Stimulated activated naive CD8-positive, alpha-beta T cell treated with anti-CD3 and anti-CD28 coated beads, Interleukin-15, Interleukin-2, amounts not matched to agents 100 ng/mL and 50 ng/mL, for 24 hours (primary cell): ENCODE data around the gene TBC1D10A.

Source experiments
- H3K27ac Mint-ChIP-seq: one replicate; pipeline ENCODE4 v1.8.0; 2021; ENCODE audit warnings: mild to moderate bottlenecking, mixed read lengths
- H3K27me3 Mint-ChIP-seq: one replicate; pipeline ENCODE4 v1.8.0; 2021; ENCODE audit warnings: mixed read lengths
- H3K36me3 Mint-ChIP-seq: one replicate; pipeline ENCODE4 v1.8.0; 2021; ENCODE audit warnings: low read depth, mixed read lengths
- H3K4me1 Mint-ChIP-seq: one replicate; pipeline ENCODE4 v1.8.0; 2021; ENCODE audit warnings: low read depth, mixed read lengths
- H3K4me3 Mint-ChIP-seq: one replicate; pipeline ENCODE4 v1.8.0; 2021; ENCODE audit warnings: mild to moderate bottlenecking, mixed read lengths
- H3K9me3 Mint-ChIP-seq: one replicate; pipeline ENCODE4 v1.8.0; 2021; ENCODE audit warnings: mixed read lengths

TBC1D10A gene

DNA sequence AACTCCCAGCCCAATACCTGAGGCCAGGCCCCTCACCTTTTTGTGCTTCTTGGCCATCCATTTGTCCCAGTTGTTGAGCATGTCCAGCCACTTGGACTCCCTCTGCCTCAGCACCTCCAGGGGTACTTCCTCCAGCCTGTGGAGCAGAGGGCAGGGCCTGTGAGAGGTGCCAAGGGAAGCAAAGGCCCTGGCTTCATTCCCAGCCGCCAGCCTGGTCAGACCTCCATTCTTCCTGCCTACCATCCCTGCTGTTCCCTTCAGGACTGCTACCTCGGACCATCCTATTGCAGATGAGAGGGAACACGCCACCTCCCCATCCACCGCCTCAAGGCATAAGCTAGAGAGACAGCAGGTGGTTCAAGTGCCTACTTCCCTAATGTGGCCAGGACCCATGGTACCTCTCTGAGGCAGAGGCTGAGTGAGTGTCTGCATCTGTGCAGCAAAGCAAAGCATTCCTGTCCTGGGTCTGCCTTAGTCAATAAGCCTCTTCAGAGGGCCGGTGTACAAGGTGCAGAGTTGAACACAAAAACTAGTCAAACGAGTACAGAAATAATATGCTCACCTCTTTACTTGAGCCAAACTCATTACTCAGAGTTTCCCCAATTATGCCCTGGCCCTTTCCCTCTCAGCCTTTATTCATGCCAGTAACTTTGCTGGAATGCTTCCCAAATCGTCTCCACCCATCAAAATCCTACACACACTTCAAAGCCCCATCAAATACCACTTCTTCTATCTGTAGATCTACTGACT is 22.1 kb downstream of the TBC1D10A start:
- Mint-ChIP-seq H3K27ac (peak overlapping the region; percentile 78), H3K27me3 (no peaks in the 10 kb centered on the region), H3K9me3 (no peaks in the 10 kb centered on the region), H3K36me3 (peaks cover 10% of the 10 kb centered on the region), H3K4me1 (peaks cover 96% of the 10 kb centered on the region), H3K4me3 (peak overlapping the region; percentile 70)

DNA sequence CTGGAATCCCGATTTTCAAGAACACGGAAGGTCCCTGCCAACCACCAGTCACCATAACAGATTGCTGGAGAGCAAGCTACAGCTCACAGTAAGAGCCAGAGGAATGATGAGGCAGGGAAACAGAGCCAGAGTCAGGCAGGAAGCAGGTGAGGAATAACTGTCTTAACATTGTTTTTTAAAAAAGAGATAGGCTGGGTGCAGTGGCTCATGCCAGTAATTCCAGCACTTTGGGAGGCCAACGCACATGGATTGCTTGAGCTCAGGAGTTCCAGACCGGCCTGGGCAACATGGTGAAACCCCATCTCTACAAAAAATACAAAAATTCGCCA is 24.0 kb downstream of the TBC1D10A start:
- Mint-ChIP-seq H3K36me3 (peaks cover 10% of the 10 kb centered on the region), H3K4me1 (peaks cover 94% of the 10 kb centered on the region)

DNA sequence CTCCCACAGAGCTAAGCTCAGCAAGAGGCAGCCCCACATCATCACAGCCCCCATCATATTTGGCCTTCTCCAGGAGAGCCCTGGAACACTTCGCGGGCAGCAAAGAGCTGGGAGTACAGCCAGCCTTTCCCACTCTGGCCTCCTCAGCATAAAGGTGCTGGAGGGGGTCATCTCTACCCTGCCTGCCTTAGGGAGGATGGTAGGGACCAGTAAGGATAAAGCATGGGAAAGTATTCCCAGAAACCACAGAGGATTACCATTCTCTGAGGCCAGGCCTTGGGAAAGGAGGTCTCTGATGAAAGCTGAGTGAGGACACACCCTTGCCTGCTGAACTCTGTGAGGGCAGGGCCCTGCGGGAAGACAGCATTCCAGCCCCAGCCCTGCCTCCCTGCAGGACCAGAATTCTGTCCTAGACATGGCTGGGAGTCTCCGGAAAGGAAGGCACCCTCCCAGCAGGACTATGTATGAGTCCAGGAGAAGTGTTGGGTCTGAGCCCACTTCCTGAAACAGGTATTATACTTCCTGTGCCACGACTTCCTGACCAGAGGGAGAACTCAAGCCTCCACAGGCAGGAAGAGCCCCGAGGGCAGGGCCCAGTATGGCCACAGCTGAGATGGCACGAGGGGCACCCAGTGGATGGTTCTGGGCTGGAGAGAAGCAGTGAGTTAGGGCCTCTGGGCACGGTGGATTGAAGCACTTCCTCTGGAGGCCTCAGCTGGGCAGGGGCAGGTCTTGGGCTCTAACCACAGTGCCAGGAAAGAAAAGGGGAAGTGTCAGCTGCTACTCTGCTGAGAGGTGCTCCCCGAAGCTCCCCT is 24.5 kb downstream of the TBC1D10A start:
- H3K27me3 Mint-ChIP-seq, result no peaks in the 10 kb centered on the region
- peaks cover 13% of the 10 kb centered on the region for H3K36me3 Mint-ChIP-seq
- no peak overlapping the region for H3K4me3 Mint-ChIP-seq
- peaks cover 96% of the 10 kb centered on the region for H3K4me1 Mint-ChIP-seq
- H3K27ac Mint-ChIP-seq, result peak overlapping the region; percentile 93
- no peaks in the 10 kb centered on the region for H3K9me3 Mint-ChIP-seq

More for the DNA sequence above, 24.0 kb downstream of the TBC1D10A start:
- peak overlapping the region; percentile 93 for H3K27ac Mint-ChIP-seq
- no peaks in the 10 kb centered on the region for H3K27me3 Mint-ChIP-seq
- no peaks in the 10 kb centered on the region for H3K9me3 Mint-ChIP-seq
- H3K4me3 Mint-ChIP-seq, result no peak overlapping the region

DNA sequence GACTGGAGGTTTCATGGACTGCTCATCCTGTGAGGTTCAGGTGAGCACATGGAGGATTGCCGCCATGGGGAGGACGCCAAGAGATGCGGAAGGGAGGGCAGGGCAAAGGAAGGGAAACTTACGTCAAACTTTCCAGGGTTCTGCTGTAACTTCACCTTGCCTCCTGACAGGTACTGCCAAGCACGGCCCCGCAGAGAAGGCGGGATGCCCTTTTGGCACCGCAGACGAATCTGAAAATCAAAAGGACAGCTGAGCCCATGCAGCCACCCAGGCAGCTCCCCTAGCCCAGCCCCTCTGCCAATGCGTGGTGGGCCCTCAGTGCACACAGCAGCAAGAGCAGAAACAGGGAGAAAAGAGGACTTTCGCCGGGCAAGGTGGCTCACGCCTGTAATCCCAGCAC is 27.4 kb downstream of the TBC1D10A start:
- Mint-ChIP-seq H3K9me3 (no peaks in the 10 kb centered on the region), H3K27ac (no peak overlapping the region), H3K36me3 (peaks cover 15% of the 10 kb centered on the region), H3K4me1 (peaks cover 84% of the 10 kb centered on the region), H3K27me3 (no peaks in the 10 kb centered on the region), H3K4me3 (no peak overlapping the region)

DNA sequence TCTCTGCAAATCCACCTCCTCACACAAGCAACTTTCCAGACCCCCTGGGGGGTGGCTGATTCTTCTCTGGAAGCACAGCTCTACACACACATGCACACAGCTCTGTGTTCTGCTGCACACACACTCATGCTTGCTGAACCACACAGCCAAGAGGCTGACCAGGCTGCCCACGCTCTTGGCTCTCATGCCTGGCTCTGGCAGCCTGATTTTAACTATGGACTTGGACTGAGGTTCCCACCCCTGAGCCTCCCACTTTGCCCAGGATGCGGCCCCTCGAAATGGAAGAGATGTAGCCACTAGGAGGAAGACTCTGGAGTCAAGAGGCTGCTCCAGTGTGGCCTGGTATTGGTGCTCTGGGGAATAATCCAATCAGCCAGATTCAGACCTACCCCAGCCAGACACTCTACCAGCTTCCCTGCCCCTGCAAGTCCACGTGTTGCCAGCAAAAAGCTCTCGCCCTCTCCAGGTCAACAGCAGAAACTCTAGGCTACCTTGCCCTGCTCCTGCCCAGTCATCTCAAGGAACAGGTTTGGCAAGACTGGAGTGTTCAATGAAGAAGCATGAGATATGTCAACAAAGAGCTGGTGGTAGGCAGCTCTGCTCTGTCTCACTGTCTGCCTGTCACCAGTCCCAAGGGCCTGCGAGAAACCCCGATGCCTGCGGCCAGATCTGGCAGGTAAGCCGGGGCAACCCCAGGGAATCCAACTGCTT is 28.6 kb downstream of the TBC1D10A start:
- Mint-ChIP-seq H3K9me3 (no peaks in the 10 kb centered on the region), H3K36me3 (peaks cover 22% of the 10 kb centered on the region), H3K27ac (peak overlapping the region; percentile 14), H3K27me3 (no peaks in the 10 kb centered on the region), H3K4me3 (no peak overlapping the region), H3K4me1 (peaks cover 73% of the 10 kb centered on the region)

DNA sequence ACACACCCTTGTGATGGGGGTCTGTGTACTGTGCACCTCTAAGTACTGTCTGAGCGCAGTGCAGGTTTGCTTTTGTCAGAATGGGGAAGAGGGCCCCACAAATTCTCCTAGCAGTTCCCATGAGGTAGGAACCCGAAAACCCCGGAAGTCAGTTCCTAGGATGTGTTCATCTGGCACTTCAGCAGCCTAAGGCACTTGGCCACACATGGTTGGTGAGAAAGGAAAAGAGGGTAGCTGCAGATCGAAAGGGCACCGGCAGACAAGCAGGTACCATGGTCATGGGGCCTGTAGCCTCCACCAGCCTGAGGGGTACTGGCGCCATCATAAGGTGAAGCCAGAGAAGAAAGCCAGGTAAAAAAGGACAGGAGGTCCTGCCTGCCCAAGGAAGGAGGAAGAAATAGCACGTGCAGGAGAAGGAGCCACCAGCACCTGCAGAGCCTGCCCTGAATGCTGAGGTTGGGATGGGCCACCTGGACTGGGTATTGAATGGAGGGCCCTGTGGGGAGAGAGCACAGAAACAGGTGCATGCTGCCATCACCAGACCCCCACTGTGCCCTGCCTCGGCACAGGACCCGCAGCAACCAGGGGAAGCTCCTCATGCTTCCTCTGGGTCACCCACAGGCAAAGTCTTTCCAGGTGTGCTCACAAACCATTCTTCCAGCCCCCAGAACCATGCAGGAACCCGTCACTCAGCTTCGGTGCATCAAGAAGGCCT is 29.3 kb downstream of the TBC1D10A start:
- Mint-ChIP-seq H3K4me1 (peaks cover 65% of the 10 kb centered on the region), H3K9me3 (no peaks in the 10 kb centered on the region), H3K27ac (peak overlapping the region; percentile 22), H3K27me3 (no peaks in the 10 kb centered on the region), H3K36me3 (peaks cover 24% of the 10 kb centered on the region), H3K4me3 (no peak overlapping the region)

DNA sequence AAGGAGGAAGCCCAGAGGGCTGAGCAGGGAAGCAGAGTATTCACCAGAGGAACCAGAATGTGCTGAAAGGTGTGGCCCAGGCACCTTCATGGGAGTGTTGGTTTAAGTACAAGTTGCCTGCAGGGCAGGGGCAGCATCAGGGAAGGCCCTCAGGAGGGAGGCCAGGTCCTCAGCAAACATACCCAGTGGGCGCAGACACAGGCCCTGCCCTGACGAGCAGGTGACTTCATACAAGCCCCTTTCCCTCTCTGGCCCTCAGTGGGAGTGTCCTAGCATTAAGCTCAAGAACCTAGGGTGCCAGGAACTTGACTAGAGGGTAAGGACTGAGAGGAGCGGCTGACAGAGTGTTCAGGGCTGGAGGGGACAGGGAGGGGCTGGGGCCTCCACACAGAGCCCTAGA is 29.9 kb downstream of the TBC1D10A start:
- no peaks in the 10 kb centered on the region for H3K9me3 Mint-ChIP-seq
- H3K4me3 Mint-ChIP-seq, result no peak overlapping the region
- H3K27me3 Mint-ChIP-seq, result no peaks in the 10 kb centered on the region
- peak overlapping the region; percentile 22 for H3K27ac Mint-ChIP-seq
- peaks cover 24% of the 10 kb centered on the region for H3K36me3 Mint-ChIP-seq
- H3K4me1 Mint-ChIP-seq, result peaks cover 59% of the 10 kb centered on the region

DNA sequence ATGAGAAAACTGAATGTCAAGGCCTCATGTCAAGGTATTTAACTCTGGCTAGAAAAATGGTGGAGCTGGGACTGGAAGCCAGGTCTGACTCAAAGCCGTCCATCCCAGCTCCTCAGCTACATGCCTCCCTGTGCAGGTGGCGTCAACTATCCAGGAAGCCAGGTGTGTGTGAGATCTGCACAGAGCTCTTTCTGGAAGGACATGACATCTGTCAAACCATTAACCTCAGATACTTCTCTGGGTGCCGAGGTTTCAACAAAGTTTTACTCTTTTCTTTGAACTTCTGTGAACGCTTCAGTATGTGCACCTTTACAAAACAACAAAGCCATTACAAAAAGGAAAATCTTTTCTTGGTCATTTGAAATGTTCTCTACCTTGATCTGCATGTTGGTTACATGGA is 30.4 kb downstream of the TBC1D10A start:
- H3K4me3 Mint-ChIP-seq, result no peak overlapping the region
- no peaks in the 10 kb centered on the region for H3K9me3 Mint-ChIP-seq
- peaks cover 54% of the 10 kb centered on the region for H3K4me1 Mint-ChIP-seq
- H3K27ac Mint-ChIP-seq, result peak overlapping the region; percentile 52
- H3K36me3 Mint-ChIP-seq, result peaks cover 22% of the 10 kb centered on the region
- no peaks in the 10 kb centered on the region for H3K27me3 Mint-ChIP-seq

DNA sequence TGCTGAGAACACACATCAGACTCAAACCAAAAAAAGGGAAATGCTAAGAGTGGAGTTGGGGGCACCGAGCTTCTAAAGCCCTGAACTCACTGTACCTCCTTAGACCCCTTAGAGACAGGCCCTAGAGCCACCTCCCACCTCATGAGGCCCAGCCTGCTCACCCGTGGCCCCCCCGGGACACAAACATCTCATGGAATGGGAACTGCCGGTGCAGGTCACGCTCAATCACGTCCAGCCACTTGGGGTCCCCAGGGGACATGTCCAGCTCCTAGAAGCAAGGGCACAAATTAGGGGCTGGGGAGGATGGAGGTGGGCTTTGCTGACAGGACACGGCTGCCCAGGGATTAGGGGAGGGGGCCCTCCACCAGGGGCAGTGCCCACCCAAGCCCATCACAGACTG is 31.2 kb downstream of the TBC1D10A start:
- Mint-ChIP-seq H3K4me1 (peaks cover 47% of the 10 kb centered on the region), H3K9me3 (no peaks in the 10 kb centered on the region), H3K36me3 (peaks cover 15% of the 10 kb centered on the region), H3K4me3 (no peak overlapping the region), H3K27me3 (no peaks in the 10 kb centered on the region), H3K27ac (no peak overlapping the region)

DNA sequence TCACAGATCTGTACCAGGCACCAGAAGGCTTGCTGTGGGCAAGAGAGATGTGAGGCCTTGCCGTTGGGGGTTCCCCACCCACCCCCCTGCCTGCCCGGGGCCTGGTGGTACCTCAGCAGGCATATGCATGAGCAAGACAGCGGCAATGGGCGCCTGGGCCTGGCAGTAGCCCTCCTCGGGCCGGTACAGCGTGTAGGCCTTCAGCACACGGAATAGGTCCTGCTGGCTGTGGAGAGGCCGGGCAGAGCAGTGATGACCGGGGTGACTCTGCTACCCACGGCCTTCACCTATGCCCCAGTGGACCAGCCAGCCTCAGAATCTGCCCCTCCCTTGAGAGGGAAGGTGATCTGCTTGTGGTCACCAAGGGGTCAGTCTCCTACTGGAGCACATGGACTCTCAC is 31.9 kb downstream of the TBC1D10A start:
- H3K36me3 Mint-ChIP-seq, result peaks cover 15% of the 10 kb centered on the region
- H3K27ac Mint-ChIP-seq, result no peak overlapping the region
- no peak overlapping the region for H3K4me3 Mint-ChIP-seq
- H3K27me3 Mint-ChIP-seq, result no peaks in the 10 kb centered on the region
- H3K9me3 Mint-ChIP-seq, result no peaks in the 10 kb centered on the region
- peaks cover 44% of the 10 kb centered on the region for H3K4me1 Mint-ChIP-seq

DNA sequence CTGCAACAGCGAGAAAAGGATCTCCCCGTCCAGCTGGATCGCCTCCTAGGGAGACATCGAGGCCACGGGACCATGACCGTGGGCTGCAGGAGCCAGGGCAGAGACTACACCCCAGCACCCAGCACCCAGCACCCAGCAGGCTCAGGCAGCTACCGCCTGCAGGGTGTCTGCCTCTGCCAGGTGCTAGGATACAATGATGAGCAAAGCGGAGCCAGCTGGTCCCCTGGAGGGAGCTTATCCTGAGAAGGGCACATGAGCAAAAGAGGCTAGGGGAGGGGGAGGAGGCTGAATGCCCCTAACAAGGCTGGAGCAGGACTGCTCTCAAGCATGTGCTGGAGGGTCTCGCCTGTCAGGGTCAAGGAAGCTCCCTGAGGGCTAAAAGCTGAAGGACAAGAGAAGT is 32.7 kb downstream of the TBC1D10A start:
- Mint-ChIP-seq H3K27me3 (no peaks in the 10 kb centered on the region), H3K4me3 (no peak overlapping the region), H3K4me1 (peaks cover 42% of the 10 kb centered on the region), H3K36me3 (peaks cover 15% of the 10 kb centered on the region), H3K9me3 (no peaks in the 10 kb centered on the region), H3K27ac (no peak overlapping the region)

DNA sequence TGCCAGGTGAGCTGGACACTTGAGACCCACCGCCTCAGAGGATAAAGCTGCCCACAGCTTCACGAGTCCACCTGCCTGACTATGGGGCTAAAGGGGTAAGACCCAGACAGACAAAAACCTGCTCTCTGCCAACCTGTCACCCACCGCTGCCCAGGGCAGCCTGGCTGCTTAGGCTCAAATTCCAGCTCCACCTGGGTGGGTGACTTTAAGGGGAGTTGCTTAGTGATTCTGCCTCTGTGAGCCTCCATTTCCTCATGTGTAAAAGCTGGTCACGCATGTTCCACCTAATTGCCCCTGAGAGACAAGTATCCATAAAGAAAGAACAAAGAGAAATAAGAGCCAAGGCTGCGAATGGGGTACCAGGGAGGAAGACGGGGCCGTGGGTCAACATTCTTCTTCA is 33.7 kb downstream of the TBC1D10A start:
- H3K27ac Mint-ChIP-seq, result peak overlapping the region; percentile 34
- peaks cover 37% of the 10 kb centered on the region for H3K4me1 Mint-ChIP-seq
- no peaks in the 10 kb centered on the region for H3K9me3 Mint-ChIP-seq
- peaks cover 15% of the 10 kb centered on the region for H3K36me3 Mint-ChIP-seq
- H3K4me3 Mint-ChIP-seq, result no peak overlapping the region
- H3K27me3 Mint-ChIP-seq, result no peaks in the 10 kb centered on the region

DNA sequence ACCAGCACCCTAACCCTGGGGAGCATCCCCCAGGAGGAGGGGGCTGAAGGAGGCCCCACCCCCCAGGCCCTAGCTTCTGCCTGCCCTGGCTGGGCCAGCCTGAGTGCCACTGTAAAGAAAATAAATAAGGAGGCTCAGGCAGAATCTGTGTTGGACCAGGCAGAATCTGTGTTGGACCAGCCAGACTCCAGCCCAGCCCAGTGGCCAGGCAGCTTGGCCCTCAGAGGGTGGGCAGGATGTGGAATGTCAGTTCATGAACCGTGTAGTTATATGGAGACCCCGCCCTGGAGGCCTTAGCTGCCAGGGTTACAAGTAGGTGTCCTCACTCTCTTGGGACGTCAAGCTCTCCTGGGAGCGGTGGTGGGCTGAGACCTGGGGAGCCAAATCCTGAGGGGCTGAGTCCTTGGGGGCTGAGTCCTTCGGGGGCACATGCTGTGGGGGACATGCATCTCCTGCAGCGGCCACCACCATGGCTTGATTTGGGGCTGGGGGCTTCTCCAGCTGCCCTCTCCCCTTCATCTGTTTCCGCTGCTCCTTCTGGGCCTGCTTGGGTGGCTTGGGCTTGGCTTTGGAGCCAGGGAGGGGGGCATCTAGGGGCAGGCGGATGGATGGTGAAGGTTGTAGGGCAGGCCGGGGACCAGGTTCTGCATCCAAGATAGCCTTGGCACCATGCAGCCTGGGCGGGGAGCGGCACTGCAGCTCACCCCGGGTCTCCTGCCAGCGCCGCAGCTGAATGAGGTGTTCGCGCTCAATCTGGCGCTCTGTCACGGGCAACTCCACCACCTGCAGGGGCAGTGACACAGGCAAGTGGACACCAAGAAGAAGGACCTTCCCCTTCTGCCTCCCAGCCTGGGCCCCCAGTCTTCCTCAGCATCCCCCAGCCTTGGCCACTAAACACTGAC is 34.4 kb downstream of the TBC1D10A start:
- H3K27me3 Mint-ChIP-seq, result no peaks in the 10 kb centered on the region
- H3K4me1 Mint-ChIP-seq, result peaks cover 31% of the 10 kb centered on the region
- H3K4me3 Mint-ChIP-seq, result no peak overlapping the region
- H3K27ac Mint-ChIP-seq, result no peak overlapping the region
- H3K9me3 Mint-ChIP-seq, result no peaks in the 10 kb centered on the region
- H3K36me3 Mint-ChIP-seq, result peaks cover 13% of the 10 kb centered on the region
